Activated naive CD4-positive, alpha-beta T cell treated with anti-CD3 and anti-CD28 coated beads, Interleukin-2, amount 10 ng/mL, durations not matched to agents 7 days and 5 days (primary cell): ENCODE results near the gene SLC6A18.

Source experiments
- CTCF ChIA-PET: fragments of 350-600 bp; sonication (Branson Sonifier 250); formaldehyde crosslinking; loops from one replicate; lab custom pipeline; 2021; ENCODE audit warnings: antibody characterized with exemption; lab: Charles Lee
- DNase-seq: peaks from one replicate; pipeline ENCODE4 v3.0.0-alpha.2; 2020
- H3K27ac Mint-ChIP-seq: one replicate; pipeline ENCODE4 v1.8.0; 2021; ENCODE audit warnings: mild to moderate bottlenecking, moderate library complexity, mixed read lengths
- H3K27me3 Mint-ChIP-seq: one replicate; pipeline ENCODE4 v1.8.0; 2021; ENCODE audit warnings: mild to moderate bottlenecking, mixed read lengths
- H3K36me3 Mint-ChIP-seq: one replicate; pipeline ENCODE4 v1.8.0; 2021; ENCODE audit warnings: mixed read lengths
- H3K4me1 Mint-ChIP-seq: one replicate; pipeline ENCODE4 v1.8.0; 2021; ENCODE audit warnings: mixed read lengths
- H3K4me3 Mint-ChIP-seq: one replicate; pipeline ENCODE4 v1.8.0; 2021; ENCODE audit warnings: mild to moderate bottlenecking, moderate library complexity, mixed read lengths
- H3K9me3 Mint-ChIP-seq: one replicate; pipeline ENCODE4 v1.8.0; 2021; ENCODE audit warnings: mixed read lengths

SLC6A18 gene

GRCh38 chr5:1251678-1252580 is 26.7 kb downstream of the SLC6A18 start:
- Mint-ChIP-seq H3K4me1 (peaks cover 27% of the 10 kb centered on the region), H3K36me3 (no peaks in the 10 kb centered on the region), H3K27me3 (peaks cover 40% of the 10 kb centered on the region), H3K9me3 (no peaks in the 10 kb centered on the region), H3K27ac (peak overlapping the region; percentile 1), H3K4me3 (no peak overlapping the region)
- DNase-seq = no peak
- CTCF ChIA-PET = no interaction called here

DNA sequence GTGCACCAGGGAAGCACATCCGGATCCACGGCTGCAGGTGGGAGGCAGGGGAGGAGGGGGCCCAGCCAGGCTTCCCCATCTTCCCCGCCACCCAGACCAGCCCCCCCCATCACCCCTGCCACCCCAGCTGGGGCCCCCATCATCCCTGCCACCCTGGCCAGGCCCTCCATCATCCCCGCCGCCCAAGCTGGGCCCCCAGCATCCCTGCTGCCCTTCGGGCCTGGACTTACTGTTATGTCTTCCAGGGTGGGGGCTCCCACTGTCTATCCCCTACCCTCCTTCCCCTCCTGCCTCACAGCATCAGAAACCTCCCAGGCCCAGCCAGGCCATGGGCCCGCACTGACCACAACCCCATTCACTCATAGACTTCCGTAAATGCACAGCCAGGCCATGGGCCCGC is 27.5 kb downstream of the SLC6A18 start:
- Mint-ChIP-seq H3K9me3 (no peaks in the 10 kb centered on the region), H3K27ac (no peak overlapping the region), H3K36me3 (no peaks in the 10 kb centered on the region), H3K4me1 (peaks cover 27% of the 10 kb centered on the region), H3K27me3 (peaks cover 33% of the 10 kb centered on the region), H3K4me3 (no peak overlapping the region)
- CTCF ChIA-PET = no interaction called here
- no peak for DNase-seq

- no peak for DNase-seq
- Mint-ChIP-seq H3K9me3 (no peaks in the 10 kb centered on the region), H3K4me1 (peaks cover 27% of the 10 kb centered on the region), H3K4me3 (no peak overlapping the region), H3K36me3 (no peaks in the 10 kb centered on the region), H3K27ac (no peak overlapping the region), H3K27me3 (peaks cover 24% of the 10 kb centered on the region)
- CTCF ChIA-PET = interaction anchor here (1.6 kb wide), 1 partner anchor 62 kb away, joined by 6 read pairs; no protein-coding TSS in a partner anchor
Measured at GRCh38 chr5:1253456-1254105, 28.4 kb downstream of the SLC6A18 start.

DNA sequence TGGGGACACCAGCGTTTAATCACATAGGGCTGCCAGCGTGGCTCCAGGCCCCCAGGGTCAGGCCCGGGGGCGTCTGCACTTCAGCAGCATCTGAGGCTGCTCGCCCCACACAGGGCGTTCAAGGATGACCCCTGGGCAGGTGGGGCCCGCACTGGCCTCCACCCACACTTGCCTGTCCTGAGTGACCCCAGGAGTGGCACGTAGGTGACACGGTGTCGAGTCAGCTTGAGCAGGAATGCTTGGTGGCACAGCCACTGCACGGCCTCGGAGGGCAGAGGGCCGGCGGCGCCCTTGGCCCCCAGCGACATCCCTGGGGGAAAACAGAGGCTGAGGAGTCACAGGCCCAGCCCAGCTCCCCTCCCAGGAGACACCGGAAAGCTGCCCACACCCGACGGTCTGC is 29.0 kb downstream of the SLC6A18 start:
- Mint-ChIP-seq H3K27me3 (peaks cover 19% of the 10 kb centered on the region), H3K9me3 (no peaks in the 10 kb centered on the region), H3K27ac (peak overlapping the region; percentile 33), H3K36me3 (no peaks in the 10 kb centered on the region), H3K4me3 (no peak overlapping the region), H3K4me1 (peaks cover 27% of the 10 kb centered on the region)
- DNase-seq = no peak
- CTCF ChIA-PET = interaction anchor here (1.6 kb wide), 1 partner anchor 62 kb away, joined by 6 read pairs; no protein-coding TSS in a partner anchor

DNA sequence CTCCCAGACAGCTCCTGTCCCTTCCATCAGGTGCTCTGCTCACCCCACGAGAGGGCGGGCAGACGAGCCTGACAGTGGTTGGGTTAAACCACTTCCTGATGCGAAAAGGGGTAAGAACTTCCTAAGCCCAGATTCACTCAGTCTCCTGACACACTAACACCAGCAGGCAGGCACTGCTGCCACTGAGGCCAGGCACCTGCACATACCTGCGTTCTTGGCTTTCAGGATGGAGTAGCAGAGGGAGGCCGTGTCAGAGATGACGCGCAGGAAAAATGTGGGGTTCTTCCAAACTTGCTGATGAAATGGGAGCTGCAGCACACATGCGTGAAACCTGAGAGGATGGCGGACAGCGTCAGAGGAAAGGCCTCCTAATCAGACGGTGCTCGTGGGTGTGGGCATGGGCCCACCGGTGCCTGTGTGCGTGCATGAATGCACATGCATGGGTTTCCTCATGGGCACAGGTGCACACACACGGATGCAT is 29.9 kb downstream of the SLC6A18 start:
- Mint-ChIP-seq H3K9me3 (no peaks in the 10 kb centered on the region), H3K4me3 (peak overlapping the region; percentile 55), H3K27ac (peak overlapping the region; percentile 16), H3K27me3 (peaks cover 14% of the 10 kb centered on the region), H3K4me1 (peaks cover 27% of the 10 kb centered on the region), H3K36me3 (no peaks in the 10 kb centered on the region)
- DNase-seq = peak; percentile 76
- CTCF ChIA-PET = interaction anchor here (1.6 kb wide), 1 partner anchor 61 kb away, joined by 6 read pairs; no protein-coding TSS in a partner anchor

GRCh38 chr5:1256776-1257175 is 31.6 kb downstream of the SLC6A18 start:
- no peak overlapping the region for H3K4me3 Mint-ChIP-seq
- CTCF ChIA-PET = no interaction called here
- H3K27me3 Mint-ChIP-seq = peaks cover 8% of the 10 kb centered on the region
- peaks cover 27% of the 10 kb centered on the region for H3K4me1 Mint-ChIP-seq
- H3K9me3 Mint-ChIP-seq = no peaks in the 10 kb centered on the region
- no peaks in the 10 kb centered on the region for H3K36me3 Mint-ChIP-seq
- DNase-seq = no peak
- H3K27ac Mint-ChIP-seq = no peak overlapping the region

DNA sequence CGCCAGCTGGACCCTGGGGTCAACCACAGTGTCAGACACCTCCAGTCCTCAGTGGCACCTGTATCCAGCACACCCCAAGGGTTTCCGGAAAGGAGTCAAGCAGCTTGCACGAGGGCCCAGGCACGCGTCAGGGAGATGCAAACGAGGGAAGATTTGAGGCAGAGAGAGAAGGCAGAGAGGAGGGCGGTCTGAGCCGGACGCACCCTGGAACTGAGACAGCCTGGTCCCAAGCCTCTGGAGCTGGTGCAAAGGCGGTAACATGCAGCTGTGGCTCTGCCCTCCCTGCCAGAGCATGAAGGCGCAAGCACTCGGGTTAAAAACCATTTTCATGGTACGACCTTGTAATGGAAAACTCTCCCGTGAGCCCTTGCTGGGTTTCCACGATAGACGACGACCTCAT is 32.2 kb downstream of the SLC6A18 start:
- Mint-ChIP-seq H3K4me1 (peaks cover 25% of the 10 kb centered on the region), H3K9me3 (no peaks in the 10 kb centered on the region), H3K27me3 (peaks cover 4% of the 10 kb centered on the region), H3K36me3 (no peaks in the 10 kb centered on the region), H3K27ac (no peak overlapping the region), H3K4me3 (no peak overlapping the region)
- no peak for DNase-seq
- CTCF ChIA-PET = no interaction called here

GRCh38 chr5:1257841-1258240 is 32.7 kb downstream of the SLC6A18 start:
- Mint-ChIP-seq H3K36me3 (no peaks in the 10 kb centered on the region), H3K4me1 (peaks cover 24% of the 10 kb centered on the region), H3K4me3 (no peak overlapping the region), H3K27ac (no peak overlapping the region), H3K9me3 (no peaks in the 10 kb centered on the region), H3K27me3 (peaks cover 4% of the 10 kb centered on the region)
- no peak for DNase-seq
- CTCF ChIA-PET = no interaction called here

- H3K4me3 Mint-ChIP-seq = no peak overlapping the region
- CTCF ChIA-PET = no interaction called here
- DNase-seq = no peak
Measured at GRCh38 chr5:1259806-1260480, 34.8 kb downstream of the SLC6A18 start.

DNA sequence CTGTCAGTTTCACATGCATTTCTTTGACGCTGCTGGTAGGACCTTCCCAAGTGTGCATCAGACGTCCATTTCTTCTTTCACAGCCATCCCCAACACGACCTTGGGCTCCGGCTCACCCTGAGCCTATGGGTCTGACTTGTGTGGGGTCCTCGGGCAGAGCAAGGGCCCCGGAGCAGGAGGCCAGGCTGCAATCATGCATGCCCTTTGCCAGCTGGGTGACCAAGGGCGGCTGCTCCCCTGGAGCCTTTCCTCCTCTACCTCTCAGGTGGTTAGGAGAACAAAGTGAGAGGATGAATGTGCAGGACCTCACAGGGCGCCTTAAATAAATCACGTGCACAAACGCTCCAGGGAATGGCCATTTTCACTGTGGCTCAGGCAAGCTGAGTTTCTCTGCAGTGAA is 36.5 kb downstream of the SLC6A18 start:
- no peaks in the 10 kb centered on the region for H3K9me3 Mint-ChIP-seq
- DNase-seq = no peak
- CTCF ChIA-PET = interaction anchor here (0.5 kb wide), 1 partner anchor 65 kb away, joined by 3 read pairs; no protein-coding TSS in a partner anchor
- no peak overlapping the region for H3K27ac Mint-ChIP-seq
- no peaks in the 10 kb centered on the region for H3K36me3 Mint-ChIP-seq
- H3K4me1 Mint-ChIP-seq = no peaks in the 10 kb centered on the region
- no peak overlapping the region for H3K4me3 Mint-ChIP-seq
- H3K27me3 Mint-ChIP-seq = peaks cover 10% of the 10 kb centered on the region

More at GRCh38 chr5:1259806-1260480, 34.8 kb downstream of the SLC6A18 start:
- H3K27ac Mint-ChIP-seq = no peak overlapping the region
- H3K27me3 Mint-ChIP-seq = peaks cover 4% of the 10 kb centered on the region
- no peaks in the 10 kb centered on the region for H3K9me3 Mint-ChIP-seq
- peaks cover 16% of the 10 kb centered on the region for H3K4me1 Mint-ChIP-seq
- H3K36me3 Mint-ChIP-seq = no peaks in the 10 kb centered on the region

- no peaks in the 10 kb centered on the region for H3K9me3 Mint-ChIP-seq
- no peak overlapping the region for H3K4me3 Mint-ChIP-seq
- no peaks in the 10 kb centered on the region for H3K36me3 Mint-ChIP-seq
- H3K27me3 Mint-ChIP-seq = peaks cover 10% of the 10 kb centered on the region
- CTCF ChIA-PET = no interaction called here
- no peaks in the 10 kb centered on the region for H3K4me1 Mint-ChIP-seq
- DNase-seq = no peak
- no peak overlapping the region for H3K27ac Mint-ChIP-seq
Measured at GRCh38 chr5:1262381-1262780, 37.2 kb downstream of the SLC6A18 start.

GRCh38 chr5:1264211-1264610 is 39.0 kb downstream of the SLC6A18 start:
- Mint-ChIP-seq H3K4me1 (peaks cover 14% of the 10 kb centered on the region), H3K36me3 (peaks cover 2% of the 10 kb centered on the region), H3K9me3 (no peaks in the 10 kb centered on the region), H3K4me3 (no peak overlapping the region), H3K27ac (no peak overlapping the region), H3K27me3 (peaks cover 10% of the 10 kb centered on the region)
- no peak for DNase-seq
- CTCF ChIA-PET = no interaction called here

- H3K4me3 Mint-ChIP-seq = no peak overlapping the region
- H3K36me3 Mint-ChIP-seq = peaks cover 2% of the 10 kb centered on the region
- no peak overlapping the region for H3K27ac Mint-ChIP-seq
- CTCF ChIA-PET = no interaction called here
- H3K9me3 Mint-ChIP-seq = no peaks in the 10 kb centered on the region
- no peak for DNase-seq
- H3K27me3 Mint-ChIP-seq = peaks cover 14% of the 10 kb centered on the region
- H3K4me1 Mint-ChIP-seq = peaks cover 20% of the 10 kb centered on the region
Measured at GRCh38 chr5:1265026-1265425, 39.8 kb downstream of the SLC6A18 start.
